ENCODE measurements around the gene FAHD2A.

The FAHD2A gene

DNA sequence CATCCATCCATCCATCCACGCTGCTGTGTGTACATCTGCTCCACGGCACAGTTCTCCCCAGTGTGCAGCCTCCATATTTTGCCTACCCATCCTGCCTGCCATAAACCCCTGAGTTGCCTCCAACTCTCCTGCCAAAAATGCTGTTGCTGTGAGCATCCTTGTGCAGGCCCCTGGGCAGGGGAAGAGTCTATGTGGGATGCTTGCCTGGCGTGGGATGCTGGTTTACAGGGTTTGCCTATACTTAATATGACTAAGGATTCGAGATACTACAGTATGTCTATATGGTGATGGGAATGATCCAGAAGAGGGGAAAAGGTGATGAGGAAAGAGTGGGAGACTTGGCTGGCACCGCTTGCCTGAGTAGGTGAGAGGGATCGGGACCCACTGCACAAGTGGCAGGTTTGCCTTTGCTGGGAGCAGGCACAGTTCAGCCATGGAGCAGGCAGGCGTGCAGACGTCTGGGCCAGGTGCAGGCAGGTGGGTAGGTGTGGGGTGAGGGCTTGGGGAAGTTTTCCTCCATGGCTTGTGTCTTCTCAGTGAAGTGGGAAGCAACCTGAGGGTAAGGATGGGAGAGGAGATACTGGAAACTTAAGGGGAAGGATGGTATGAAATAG, 30.2 kb upstream of the FAHD2A start:
- Histone ChIP-seq H3K79me2 (ENCODE audit: control insufficient read depth, low read length) (no peaks in the 10 kb centered on the region), H3F3A (ENCODE audit: control insufficient read depth, insufficient read depth) (no peaks in the 10 kb centered on the region), H4K20me1 (ENCODE audit: control insufficient read depth, insufficient read depth, low read depth, low read length) (no peaks in the 10 kb centered on the region), H3K9me3 (ENCODE audit: control insufficient read depth, insufficient read depth, low read length) (no peaks in the 10 kb centered on the region), H3K27ac (ENCODE audit: low read depth, low read length) (no peak overlapping the region), H3K4me2 (ENCODE audit: low read length) (no peak overlapping the region), H3K36me3 (ENCODE audit: control insufficient read depth, low read length) (no peaks in the 10 kb centered on the region), H3K4me3 (ENCODE audit: low read length) (no peak overlapping the region), H3K9me2 (replicated peaks; ENCODE audit: control insufficient read depth, low read length) (no peaks in the 10 kb centered on the region), H3K4me1 (ENCODE audit: control insufficient read depth, low read length) (no peaks in the 10 kb centered on the region), H3K27me3 (ENCODE audit: control insufficient read depth, low read length) (peaks cover 2% of the 10 kb centered on the region; the same call in 1 of the 2 replicates)
- TF ChIP-seq EZH2phosphoT487 (IDR thresholded peaks at IDR 0.05; ENCODE audit: borderline replicate concordance, low read length): no peak
- TF ChIP-seq, protein P1, sequence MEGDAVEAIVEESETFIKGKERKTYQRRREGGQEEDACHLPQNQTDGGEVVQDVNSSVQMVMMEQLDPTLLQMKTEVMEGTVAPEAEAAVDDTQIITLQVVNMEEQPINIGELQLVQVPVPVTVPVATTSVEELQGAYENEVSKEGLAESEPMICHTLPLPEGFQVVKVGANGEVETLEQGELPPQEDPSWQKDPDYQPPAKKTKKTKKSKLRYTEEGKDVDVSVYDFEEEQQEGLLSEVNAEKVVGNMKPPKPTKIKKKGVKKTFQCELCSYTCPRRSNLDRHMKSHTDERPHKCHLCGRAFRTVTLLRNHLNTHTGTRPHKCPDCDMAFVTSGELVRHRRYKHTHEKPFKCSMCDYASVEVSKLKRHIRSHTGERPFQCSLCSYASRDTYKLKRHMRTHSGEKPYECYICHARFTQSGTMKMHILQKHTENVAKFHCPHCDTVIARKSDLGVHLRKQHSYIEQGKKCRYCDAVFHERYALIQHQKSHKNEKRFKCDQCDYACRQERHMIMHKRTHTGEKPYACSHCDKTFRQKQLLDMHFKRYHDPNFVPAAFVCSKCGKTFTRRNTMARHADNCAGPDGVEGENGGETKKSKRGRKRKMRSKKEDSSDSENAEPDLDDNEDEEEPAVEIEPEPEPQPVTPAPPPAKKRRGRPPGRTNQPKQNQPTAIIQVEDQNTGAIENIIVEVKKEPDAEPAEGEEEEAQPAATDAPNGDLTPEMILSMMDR (IDR thresholded peaks at IDR 0.05; ENCODE audit: low read depth, low read length, poor library complexity, severe bottlenecking): no peak

DNA sequence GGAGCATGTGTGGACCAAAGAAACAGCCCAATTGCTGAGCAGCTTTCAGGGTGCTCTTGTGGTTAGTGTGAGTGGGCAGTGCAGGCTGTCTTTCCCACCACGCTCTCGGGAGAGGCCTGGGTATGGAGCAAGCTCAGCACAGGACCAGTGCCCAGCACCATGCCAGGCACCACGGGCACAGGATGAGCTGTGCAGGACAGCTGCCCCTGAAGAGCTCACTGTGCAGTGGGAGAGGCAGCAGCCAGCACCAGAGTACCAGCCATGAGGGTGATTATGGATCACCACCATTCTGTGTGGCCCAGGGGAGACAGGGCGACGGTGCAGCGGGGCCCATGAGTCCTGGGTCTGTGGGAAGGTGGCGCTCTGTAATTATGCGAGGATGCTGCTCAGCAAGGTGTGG, 29.7 kb upstream of the FAHD2A start:
- no peaks in the 10 kb centered on the region for H4K20me1 ChIP-seq (ENCODE audit: control insufficient read depth, insufficient read depth, low read depth, low read length)

DNA sequence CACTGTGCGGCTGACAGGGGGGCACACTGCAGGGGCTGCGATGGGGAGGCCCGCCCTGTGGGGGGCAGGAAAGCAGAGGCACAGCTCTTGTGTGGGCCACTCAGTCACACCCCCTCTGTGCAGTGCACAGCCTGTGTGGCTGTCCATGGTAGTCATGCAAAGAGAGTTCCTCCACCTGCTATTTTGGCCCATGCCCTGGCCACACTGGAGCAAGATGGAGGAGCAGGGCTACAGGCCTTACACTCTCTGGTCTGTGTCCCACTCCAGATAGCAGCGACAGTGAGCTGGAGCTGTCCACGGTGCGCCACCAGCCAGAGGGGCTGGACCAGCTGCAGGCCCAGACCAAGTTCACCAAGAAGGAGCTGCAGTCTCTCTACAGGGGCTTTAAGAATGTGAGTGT, 28.5 kb upstream of the FAHD2A start:
- Histone ChIP-seq H3K27me3 (ENCODE audit: control insufficient read depth, low read length) (peaks cover 2% of the 10 kb centered on the region; the same call in 1 of the 2 replicates), H3K4me3 (ENCODE audit: low read length) (no peak overlapping the region), H3K27ac (ENCODE audit: low read depth, low read length) (no peak overlapping the region), H3K9me2 (replicated peaks; ENCODE audit: control insufficient read depth, low read length) (no peaks in the 10 kb centered on the region), H3K9me3 (ENCODE audit: control insufficient read depth, insufficient read depth, low read length) (no peaks in the 10 kb centered on the region), H3K4me2 (ENCODE audit: low read length) (no peak overlapping the region), H3F3A (ENCODE audit: control insufficient read depth, insufficient read depth) (no peaks in the 10 kb centered on the region), H3K36me3 (ENCODE audit: control insufficient read depth, low read length) (no peaks in the 10 kb centered on the region), H4K20me1 (ENCODE audit: control insufficient read depth, insufficient read depth, low read depth, low read length) (no peaks in the 10 kb centered on the region), H3K4me1 (ENCODE audit: control insufficient read depth, low read length) (no peaks in the 10 kb centered on the region), H3K79me2 (ENCODE audit: control insufficient read depth, low read length) (no peaks in the 10 kb centered on the region)
- TF ChIP-seq, protein P1 (IDR thresholded peaks at IDR 0.05; ENCODE audit: low read depth, low read length, poor library complexity, severe bottlenecking): no peak
- no peak for TF ChIP-seq EZH2phosphoT487 (IDR thresholded peaks at IDR 0.05; ENCODE audit: borderline replicate concordance, low read length)

More for the DNA sequence above, 29.7 kb upstream of the FAHD2A start:
- Histone ChIP-seq H3K9me3 (ENCODE audit: control insufficient read depth, insufficient read depth, low read length) (no peaks in the 10 kb centered on the region), H3K4me3 (ENCODE audit: low read length) (no peak overlapping the region), H3K9me2 (replicated peaks; ENCODE audit: control insufficient read depth, low read length) (no peaks in the 10 kb centered on the region), H3K4me1 (ENCODE audit: control insufficient read depth, low read length) (no peaks in the 10 kb centered on the region), H3K36me3 (ENCODE audit: control insufficient read depth, low read length) (no peaks in the 10 kb centered on the region), H3F3A (ENCODE audit: control insufficient read depth, insufficient read depth) (no peaks in the 10 kb centered on the region), H3K27me3 (ENCODE audit: control insufficient read depth, low read length) (peaks cover 2% of the 10 kb centered on the region; the same call in 1 of the 2 replicates), H3K79me2 (ENCODE audit: control insufficient read depth, low read length) (no peaks in the 10 kb centered on the region), H3K27ac (ENCODE audit: low read depth, low read length) (no peak overlapping the region), H3K4me2 (ENCODE audit: low read length) (no peak overlapping the region)
- no peak for TF ChIP-seq EZH2phosphoT487 (IDR thresholded peaks at IDR 0.05; ENCODE audit: borderline replicate concordance, low read length)
- TF ChIP-seq, protein P1 (IDR thresholded peaks at IDR 0.05; ENCODE audit: low read depth, low read length, poor library complexity, severe bottlenecking): no peak
